DMS53 (cell line): Measurements from ENCODE around the gene DARS1.
"Not testable (repeated sequence)": the region's sequence is repeated elsewhere in the genome, so short reads cannot be mapped to it uniquely, and the experiment has no call there.

Source experiments
- DNase-seq: peaks from one replicate; lab custom pipeline; 2025; lab: John Stamatoyannopoulos, UW

Gene DARS1

DNA sequence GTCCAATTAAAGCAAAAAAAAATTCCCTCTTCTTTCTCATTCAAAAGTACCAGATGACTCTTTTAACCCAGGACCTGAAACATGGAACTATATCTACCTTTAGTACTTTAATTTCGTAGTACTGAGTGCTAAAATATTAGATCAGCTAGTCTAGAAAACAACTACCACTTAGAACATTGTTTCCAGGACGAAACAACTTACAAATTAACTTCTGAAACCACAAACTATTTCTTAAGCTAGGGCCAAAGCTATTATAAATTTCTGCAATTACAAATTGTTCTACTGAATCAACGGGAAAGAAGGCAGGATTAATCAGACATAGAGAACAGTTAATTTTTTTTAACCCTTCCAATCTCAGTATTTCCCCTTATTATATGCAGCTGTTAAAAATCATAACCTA, 39.9 kb downstream of the DARS1 start:
- DNase-seq, result no peak

DNA sequence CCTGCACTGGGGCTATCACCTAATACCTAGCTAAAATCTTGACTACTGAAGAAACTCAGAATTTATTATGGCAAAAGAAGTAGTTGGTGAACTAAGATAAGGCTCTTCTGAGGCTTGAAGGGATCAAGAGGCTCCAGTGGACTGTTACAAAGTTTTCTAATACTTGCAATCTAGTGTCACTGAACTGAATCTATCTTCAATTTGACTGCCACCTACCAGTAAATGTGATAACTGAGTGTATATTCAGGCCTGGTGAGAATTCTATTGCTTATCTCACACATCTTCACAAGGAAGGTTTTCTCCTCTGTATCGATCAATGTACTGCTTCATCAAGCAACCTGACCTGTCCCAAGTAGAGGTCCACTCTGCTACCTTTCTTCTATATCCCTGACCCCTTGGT, 40.8 kb downstream of the DARS1 start:
- DNase-seq, result no peak

DNA sequence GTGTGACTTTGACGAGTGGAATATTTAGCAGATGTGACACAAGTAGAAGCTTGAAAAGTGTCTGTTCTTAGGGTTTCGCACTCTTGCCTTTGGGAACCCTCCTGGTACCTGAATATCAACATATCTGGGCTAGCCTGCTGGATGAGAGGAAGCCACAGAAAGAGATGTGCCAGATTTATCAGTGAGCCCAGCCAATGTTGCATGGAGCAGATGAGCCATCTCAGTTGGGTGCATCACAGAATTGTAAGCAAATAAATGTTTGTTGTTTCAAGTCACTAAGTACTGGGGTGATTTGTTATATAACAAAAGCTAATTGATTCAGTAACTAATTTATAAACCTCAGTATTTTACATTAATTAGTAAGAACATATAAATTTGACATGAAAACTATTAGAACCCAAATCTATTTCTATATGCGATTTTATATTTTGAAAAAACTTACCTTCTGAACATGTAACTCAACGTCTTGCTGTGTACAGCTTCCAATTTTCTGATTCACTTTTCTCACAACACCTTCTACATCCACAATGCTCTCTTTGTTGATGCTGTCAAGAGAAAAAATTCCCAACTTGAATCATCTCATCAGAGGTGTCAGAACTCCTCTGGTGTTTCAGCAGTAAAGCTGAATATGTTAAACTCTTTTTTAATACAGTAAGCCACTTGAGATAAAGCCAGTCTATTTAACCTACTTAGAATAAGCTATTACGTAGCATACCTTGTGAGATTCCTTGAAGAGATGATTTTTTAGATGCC, 42.3 kb downstream of the DARS1 start:
- no peak for DNase-seq

GRCh38 chr2:135936524-135936923, 48.9 kb downstream of the DARS1 start:
- no peak for DNase-seq

DNA sequence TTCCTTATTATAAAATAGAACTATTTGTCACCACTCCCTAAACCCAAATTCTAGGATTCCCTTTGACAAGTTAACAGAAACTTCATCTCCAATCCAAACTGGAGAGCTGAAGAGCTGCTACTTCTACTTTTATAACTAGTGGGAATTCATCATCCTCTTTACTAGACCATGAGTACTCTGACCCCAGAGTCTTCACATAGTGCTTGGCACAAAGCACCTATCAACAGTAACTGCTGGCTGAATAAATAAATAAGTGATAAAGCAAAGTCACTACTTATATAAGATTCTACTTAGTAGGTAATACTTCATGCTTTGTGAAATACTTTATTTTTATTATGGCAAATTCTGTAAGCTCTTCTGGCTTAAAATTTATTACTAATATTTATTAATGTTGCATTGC, 49.5 kb downstream of the DARS1 start:
- no peak for DNase-seq

DNA sequence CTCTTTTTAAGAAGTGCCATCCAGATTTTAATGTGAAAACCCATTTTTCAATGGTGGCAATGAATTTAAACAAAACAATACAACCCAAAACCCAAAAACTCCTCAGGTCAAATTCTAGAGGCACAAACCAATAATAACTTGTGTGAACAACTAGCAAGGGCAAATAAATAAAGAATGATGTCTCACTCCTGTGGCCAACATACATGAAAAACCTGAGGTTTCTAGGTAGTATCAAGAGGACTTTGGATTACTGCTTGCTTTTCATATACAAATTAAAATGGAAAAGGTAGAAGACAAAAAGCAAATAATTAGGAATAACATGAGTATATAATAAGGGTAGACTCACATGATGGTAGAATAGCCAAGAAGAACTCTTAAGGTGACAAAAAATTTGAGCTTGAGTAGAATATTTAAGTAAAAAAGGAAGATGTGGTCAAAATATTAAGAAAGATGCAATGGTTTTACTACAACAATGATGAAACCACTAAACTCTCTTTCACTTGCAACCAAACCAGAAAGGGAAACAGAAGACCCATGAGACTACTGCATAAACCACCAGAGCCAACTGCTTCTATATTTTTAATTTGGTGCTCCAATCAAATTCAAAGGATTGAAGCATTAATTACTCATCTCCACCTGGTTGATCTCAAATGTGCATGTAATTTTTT, 53.5 kb downstream of the DARS1 start:
- no peak for DNase-seq

DNA sequence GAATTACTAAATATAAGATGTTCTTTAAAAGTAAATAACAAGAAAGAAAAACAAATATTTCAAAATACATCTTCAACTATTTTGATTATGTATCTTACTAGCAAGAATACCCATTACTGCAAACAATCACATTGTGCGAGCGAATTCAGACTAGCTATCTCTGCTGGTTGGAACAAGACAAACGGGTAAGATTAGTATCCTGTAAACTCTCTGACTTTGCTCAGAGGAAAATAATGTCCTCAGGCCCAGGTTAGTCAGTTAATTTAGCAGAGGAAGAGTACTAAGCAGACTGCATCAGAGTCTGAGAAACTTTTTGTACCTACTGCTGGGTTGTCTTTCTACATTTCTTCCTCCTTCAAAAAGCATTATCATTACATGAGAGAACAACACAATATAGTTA, 58.8 kb downstream of the DARS1 start:
- DNase-seq, result no peak

DNA sequence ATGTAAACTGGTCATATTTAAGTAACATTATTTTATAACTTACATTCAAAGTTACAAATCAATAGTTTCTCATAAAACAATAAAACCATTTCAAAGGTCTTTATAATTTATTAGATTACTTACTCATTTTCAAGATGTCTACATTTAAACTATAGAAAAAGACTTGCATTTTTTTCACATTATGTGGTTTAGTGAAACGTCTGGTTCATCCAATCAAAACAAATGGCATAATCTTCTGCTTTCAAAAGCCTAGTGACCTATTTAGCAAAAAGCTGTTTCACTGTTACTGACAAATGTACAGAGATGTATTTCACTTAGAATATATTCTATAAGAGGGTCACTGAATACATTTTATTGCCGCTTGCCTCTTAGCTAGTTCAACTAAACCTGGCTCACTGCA, 59.9 kb downstream of the DARS1 start:
- no peak for DNase-seq

GRCh38 chr2:135916207-135916606, 69.2 kb downstream of the DARS1 start:
- DNase-seq, result peak; percentile 19

DNA sequence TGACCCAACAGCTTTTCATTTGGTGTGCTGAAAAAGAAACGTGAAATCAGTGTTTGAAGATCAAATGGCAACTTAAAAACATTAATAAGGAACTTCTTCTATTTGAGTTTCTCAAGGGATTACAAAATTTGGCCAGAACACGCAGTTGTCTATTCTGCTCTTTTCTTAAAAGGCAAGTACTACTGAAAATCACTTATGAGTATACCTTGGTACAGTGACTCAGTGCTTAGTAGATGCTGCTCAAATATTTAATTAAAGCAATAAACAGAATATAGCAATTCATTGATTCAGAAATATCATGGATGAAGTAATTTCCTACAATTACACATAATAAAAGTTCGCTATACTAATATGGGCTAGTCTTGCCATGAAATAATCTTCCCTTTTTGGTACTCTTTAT, 70.9 kb downstream of the DARS1 start:
- no peak for DNase-seq

GRCh38 chr2:135913727-135914365, 71.6 kb downstream of the DARS1 start:
- peak; percentile 43 for DNase-seq

DNA sequence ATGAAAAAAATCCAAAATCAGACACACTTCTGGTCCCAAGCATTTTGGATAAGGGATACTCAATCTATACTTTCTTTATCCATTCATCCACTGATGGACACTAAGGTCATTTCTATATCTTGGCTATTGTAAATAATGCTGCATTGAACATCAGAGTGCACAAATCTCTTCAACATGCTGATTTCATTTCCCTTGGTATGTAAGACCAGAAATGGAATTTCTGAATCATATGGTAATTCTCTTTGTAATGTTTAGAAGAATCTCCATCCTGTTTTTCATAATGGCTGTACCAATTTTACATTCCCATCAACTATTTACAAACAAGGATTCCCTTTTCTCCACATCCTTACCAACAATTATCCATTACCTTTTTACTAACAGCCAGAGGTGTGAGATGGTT, 75.5 kb downstream of the DARS1 start:
- no peak for DNase-seq

DNA sequence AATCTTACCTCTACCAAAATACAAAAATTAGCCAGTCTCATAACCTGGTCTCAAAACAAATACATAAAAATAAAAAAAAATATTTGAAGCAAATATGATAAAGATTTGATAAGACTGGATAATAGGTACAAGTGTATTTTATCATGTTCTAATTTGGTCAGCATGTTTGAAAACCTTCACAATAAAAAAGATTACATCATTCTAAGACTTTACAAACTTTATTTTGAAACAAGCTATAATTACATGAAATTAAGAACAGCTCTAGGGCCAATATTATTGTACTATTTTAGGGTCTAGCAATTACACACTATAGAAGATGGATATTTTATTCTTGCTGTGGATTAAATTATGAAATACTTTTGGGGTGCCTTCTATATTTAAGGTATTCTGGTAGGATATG, 79.7 kb downstream of the DARS1 start:
- DNase-seq, result no peak

DNA sequence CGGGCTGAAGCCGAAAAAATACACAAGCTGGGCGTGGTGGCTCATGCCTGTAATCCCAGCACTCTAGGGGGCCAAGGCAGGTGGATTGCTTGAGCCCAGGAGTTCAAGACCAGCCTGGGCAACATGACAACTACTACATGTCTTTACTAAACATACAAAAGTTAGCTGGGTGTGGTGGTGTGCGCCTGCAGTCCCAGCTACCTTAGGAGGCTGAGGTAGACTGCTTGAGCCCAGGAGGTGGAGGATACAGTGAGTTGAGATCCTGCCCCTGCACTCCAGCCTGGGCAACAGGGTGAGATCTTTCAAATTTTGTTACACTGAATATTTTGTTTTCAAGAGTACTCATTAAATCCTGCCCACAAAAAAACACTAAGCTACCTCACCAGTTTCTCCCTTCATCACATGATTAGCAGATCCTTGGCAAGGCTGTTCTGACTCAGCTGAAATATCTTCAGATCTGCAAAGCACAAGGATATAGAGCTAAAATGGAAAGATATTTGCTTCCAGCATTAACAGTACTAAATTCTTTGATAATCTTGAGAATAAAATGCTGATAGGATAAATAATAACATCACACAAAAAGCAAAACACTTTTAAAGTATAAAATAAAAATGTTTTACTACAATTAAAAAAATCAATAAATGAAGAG, 81.0 kb downstream of the DARS1 start:
- no peak for DNase-seq

GRCh38 chr2:135903650-135904049, 81.8 kb downstream of the DARS1 start:
- no peak for DNase-seq

DNA sequence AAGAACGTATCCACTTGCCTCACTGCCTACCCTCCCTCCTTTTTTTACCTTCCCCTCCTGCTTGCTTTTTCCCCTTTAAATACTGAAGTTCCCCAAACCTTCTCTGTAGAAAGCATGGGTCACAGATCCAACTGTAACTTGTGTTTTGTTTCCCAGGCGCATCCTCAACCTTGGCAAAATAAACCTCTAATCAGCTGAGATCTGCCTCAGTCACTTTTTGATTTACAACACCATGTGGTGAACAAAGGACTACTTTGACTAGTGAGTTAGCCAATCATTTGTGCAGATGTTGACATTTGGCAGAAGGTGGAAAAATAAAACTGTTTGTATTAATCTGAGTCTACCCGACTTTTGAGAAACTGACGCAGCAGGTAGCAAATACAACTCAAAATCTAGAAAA, 85.9 kb downstream of the DARS1 start:
- DNase-seq, result no peak

GRCh38 chr2:135898234-135898786, 87.1 kb downstream of the DARS1 start:
- DNase-seq, result no peak

DNA sequence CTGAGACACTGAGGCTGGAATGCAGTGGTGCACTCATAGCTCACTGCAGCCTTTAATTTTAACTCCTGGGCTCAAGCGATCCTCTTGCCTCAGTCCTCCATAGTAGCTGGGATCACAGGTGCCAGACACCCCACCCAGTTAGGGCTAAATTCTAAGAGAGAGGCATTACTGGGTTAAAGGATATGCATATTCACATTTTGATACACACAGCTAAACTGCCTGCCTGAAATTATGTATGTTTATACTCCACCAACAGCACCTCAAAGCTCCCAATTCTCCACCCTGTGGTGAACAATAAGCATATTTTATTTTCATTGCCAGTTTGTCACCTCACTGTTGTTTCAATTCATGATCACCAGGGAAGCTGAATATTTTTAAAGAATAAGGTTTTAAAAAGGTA, 90.5 kb downstream of the DARS1 start:
- no peak for DNase-seq

DNA sequence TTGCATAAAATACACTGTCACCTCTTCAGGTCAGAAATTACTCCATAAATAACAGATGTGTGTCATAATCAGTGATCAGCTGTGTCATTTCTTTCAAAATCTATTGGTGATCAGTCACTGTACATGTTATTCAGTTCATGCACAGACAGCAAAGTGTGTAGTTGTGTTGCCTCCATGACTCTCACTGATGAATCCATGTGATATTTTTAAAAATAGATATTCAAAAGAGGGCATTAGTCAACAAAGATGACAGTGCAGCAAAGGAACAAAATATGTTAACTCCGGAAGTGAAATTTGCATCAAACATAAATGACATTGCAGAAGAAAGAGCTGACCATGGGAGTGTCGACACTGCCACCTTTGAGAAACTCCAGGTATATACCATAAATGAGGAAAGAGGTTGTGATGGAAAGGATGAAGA, 92.0 kb downstream of the DARS1 start:
- DNase-seq, result no peak

GRCh38 chr2:135890835-135891234, 94.6 kb downstream of the DARS1 start:
- no peak for DNase-seq

- no peak for DNase-seq
These were observed 95.3 kb downstream of the DARS1 start for GRCh38 chr2:135890149-135890548.

GRCh38 chr2:135888587-135888986, 96.8 kb downstream of the DARS1 start:
- DNase-seq, result not testable (repeated sequence)

- DNase-seq, result no peak
These were observed 99.7 kb downstream of the DARS1 start for GRCh38 chr2:135885709-135886108.
